HG03439 (cell line): ENCODE data around the gene NTSR1.

Source experiments
- ATAC-seq: cut with Tn5 transposase; IDR thresholded peaks from one replicate; pipeline ENCODE4 v1.9.1; 2021; ENCODE audit warnings: mild to moderate bottlenecking, moderate library complexity; ENCODE audit not compliant: unreplicated experiment

Gene NTSR1

DNA sequence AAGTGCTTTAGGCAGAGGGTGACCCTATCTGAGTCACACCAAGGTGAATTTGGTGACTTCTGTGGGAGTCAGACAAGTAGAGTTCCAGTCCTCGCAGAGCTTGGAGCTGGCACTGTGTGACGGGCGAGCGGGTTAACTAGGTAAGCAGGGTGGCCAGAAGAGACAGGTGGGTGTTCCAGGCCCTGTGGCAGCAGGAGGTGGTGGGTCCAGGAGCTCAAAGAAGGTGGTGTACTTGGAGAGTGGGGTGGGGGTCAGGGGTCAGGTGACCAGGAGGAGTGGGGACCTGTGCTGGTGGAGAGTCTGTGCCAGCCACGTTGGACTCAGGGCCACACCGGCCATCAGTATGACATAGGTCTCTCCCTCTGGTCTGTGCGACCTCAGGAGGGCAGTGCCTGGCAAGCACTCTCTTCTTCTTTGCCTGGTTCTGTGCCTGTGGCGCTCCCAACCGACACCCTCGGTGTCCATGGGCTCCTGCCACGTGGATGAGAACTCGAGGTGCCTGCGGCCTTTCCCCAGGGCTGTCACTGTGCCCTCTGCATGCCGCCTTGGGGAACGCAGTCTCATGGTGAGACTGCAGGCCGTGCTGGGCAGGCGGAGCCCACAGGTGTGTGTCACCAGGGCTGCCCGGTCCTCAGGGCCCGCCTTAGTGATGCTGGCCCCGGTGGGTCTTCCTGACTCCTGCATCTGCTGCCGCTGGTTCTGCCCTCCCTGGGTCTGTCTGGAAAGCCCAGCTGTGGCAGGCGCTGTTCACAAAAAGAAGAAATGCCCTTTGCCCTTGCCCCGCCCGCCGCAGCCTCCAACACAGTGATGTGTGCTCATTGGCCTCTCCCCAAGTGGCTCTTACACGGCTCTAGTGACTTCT lies 89.3 kb downstream of the NTSR1 start:
- no peak for ATAC-seq

GRCh38 chr20:62799036-62799435 lies 90.4 kb downstream of the NTSR1 start:
- no peak for ATAC-seq

DNA sequence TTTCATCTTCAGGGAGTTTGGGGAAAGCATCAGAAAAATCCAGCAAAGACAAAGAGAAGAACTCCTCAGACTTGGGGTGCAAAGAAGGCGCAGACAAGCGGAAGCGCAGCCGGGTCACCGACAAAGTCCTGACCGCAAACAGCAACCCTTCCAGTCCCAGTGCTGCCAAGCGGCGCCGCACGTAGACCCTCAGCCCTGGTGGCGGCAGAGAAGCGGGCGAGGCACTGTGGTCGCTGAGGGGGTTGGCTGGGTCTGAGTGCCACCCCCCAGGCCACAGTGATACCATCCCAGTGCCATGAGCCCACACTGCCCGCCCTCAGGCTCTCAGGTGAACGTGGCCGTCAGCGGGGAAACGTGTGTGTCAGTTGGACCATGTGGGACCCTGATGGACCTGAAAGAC lies 90.8 kb downstream of the NTSR1 start:
- no peak for ATAC-seq

GRCh38 chr20:62799873-62800272 lies 91.2 kb downstream of the NTSR1 start:
- ATAC-seq, result no peak

DNA sequence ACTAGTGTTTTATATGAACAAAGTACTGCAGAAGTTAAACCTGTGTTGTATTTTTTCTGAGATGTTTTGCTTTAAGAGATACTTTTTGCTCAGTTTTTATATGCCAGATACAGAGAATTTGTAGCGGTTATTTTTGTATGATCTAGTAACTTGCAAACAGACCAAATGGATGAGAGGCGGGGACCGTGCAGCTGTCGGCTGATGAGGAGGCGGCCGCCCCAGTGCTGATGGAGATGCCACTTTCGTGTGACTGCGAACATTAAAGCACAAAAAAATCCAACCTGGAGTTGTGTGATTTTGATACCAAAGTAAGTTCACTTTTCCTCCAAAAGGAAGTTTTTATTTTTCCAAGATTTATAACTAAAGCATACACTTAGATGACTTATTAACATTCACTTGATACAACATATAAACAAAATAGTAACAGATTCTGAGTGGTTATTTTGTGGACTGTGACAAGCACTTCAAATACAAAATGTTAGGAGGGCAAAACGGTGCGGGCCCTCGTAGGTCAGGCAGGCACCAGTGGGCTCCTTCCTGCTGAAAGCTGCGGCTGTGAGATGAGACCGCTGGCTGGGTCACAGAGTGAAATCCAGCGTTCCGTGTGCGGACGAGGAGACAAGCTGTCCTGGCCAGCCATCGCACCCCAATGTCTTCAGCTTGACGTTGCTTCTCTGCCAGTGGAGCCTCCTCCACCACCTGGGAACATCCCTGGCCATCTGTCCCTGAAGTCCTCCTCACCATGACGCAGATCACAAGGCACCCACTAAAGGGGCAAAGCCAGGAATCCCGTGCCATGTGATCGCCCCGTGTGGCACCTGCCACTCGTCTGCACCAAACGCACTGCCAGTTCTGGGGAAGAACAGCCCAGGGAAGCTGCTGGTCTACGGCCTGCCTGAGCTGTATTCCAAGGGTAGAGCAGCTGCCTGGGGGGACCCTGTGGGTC lies 92.0 kb downstream of the NTSR1 start:
- ATAC-seq, result no peak

- ATAC-seq, result no peak
These were observed 92.8 kb downstream of the NTSR1 start for GRCh38 chr20:62801284-62802010.

DNA sequence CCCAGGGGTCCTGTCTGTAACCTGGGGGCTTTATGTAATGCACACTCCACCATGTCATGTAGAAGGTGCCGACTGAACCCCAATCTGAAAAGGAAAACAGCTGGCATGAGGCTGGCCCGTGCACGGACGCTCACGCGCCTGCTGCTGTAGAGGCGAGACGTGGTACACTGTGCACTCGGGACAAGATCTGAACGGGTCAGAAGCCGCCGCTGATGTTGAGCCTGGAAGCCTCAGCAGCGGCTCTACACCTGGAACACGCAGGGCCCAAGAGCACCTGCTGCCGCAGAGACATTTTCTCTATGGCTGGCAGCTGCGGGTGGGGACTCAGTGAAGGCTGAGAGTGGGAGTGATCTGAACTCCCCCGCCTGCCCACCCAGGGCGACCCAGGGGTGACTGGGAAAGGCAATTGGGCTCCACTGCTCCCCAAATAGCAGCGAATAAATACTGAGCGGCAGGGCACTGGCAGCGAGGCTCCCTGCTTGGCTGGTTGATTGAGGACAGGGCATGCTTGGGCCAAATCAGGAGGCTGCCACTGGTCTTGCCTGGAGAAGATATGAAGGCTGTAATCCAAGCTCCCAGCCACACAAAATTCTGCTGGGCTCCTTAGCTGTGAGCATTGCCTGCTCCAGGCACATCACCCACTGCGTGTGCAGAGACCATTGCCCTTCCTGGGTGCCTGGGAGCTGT lies 93.5 kb downstream of the NTSR1 start:
- ATAC-seq, result no peak

GRCh38 chr20:62804021-62804626 lies 95.5 kb downstream of the NTSR1 start:
- ATAC-seq, result no peak

GRCh38 chr20:62804627-62805154 lies 96.1 kb downstream of the NTSR1 start, which contains the start of gene OGFR:
TSS of gene OGFR (plus strand) at chr20:62804835. CDS start at chr20:62804860, 25 bp downstream.
- no peak for ATAC-seq

- no peak for ATAC-seq
These were observed 96.6 kb downstream of the NTSR1 start for GRCh38 chr20:62805155-62805710.

GRCh38 chr20:62805711-62806382 lies 97.2 kb downstream of the NTSR1 start:
- ATAC-seq, result no peak

DNA sequence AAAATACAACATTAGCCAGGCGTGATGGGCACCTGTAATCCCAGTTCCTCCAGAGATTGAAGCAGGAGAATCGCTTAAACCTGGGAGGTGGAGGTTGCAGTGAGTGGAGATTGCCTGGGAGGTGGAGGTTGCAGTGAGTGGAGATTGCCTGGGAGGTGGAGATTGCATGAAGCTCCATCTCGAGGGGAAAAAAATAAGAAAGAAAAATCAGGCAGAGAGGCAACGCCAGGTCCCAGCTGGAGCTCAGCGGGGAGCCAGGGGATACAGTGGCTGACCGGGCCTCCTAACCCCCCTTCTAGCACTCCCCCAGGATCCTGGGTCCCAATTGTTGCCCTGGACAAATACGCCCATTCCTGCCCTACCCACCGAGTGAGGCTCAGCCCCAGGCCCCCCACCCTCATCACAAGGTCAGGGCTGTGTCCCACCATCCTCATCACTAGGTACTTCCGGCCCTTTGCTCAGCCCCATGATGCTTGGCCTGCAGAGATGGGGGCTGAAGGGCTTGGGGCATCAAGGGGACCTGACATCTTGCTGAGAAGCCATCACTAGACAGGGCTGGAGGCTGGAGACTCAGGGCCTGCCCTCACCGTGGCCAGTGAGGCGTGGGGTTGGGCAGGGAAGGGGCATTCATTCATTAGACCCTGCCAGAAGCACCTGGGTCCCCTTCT lies 97.9 kb downstream of the NTSR1 start:
- ATAC-seq, result no peak

DNA sequence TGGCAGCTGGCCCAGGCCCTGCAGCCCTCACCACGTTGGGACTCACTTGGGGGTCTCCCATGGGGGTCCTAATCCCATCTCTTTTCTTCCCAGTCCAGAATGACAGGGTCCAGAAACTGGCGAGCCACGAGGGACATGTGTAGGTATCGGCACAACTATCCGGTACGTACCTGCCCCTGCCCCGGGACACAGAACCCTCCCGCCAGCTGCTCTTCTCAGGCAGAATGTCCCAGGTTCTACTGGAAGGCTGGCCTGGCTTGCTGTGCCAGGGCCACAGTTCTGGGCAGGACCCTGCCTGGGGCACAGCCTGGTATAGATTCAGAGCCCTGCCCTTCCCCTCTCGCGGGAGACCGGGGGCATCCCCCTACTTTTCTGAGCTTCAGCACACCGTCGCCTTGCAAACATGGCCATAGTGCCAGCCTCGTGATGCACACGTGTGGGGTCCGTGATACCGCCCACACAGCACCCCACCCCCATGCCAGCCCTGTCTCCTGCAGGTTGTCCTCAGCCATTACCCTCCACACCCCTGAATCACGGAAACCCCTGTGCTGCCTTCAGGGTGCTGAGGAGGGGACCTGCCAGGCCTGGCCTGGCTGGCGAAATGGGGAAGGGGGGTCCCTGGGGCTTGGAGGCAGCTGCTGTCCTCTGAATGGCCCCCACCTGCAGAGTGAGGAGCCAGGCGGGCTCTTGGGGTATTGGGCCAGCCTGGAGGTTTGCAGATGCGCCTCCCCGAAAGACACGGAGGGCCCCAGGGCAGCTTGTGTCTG lies 99.0 kb downstream of the NTSR1 start:
- ATAC-seq, result no peak

DNA sequence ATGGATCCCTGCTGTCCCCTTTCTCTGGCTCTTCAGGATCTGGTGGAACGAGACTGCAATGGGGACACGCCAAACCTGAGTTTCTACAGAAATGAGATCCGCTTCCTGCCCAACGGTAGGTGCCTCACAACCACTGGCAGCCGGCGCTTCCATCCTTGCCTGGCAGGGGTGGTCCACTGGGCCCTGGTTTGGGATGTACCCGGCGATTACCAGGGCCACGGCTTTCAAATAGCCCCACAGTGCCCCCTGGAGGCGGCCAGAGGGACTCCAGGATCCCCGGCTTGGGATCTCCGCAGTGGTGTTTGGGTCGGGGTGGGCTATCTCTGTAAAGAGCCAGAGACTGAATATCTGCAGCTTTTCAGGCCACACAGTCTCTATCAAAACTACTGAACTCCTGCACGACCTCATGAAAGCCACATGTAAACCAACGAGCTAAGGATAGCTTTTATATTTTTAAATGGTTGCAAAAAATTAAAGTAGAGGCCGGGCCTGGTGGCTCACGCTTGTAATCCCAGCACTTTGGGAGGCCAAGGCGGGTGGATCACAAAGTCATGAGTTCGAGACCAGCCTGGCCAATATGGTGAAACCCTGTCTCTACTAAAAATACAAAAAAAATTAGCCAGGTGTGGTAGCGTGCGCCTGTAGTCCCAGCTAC lies 99.7 kb downstream of the NTSR1 start:
- no peak for ATAC-seq

GRCh38 chr20:62809530-62810428 lies 101.1 kb downstream of the NTSR1 start:
- no peak for ATAC-seq

DNA sequence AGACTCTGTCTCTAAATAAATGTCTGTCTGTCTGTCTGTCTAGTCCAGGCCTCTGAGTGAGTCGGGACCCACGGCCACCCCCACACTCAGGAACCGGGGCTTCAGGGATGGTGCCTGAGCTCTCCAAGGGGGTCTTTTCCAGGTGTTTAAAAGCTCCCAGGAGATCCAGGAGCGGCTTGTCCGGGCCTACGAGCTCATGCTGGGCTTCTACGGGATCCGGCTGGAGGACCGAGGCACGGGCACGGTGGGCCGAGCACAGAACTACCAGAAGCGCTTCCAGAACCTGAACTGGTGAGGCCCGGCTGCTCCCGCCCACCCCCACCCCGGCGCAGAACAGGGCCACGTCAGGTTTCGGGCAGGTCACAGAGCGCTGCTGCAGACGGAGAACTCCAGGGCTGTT lies 102.7 kb downstream of the NTSR1 start:
- ATAC-seq, result no peak
